ENCODE results near the gene MFSD1.

Gene MFSD1

DNA sequence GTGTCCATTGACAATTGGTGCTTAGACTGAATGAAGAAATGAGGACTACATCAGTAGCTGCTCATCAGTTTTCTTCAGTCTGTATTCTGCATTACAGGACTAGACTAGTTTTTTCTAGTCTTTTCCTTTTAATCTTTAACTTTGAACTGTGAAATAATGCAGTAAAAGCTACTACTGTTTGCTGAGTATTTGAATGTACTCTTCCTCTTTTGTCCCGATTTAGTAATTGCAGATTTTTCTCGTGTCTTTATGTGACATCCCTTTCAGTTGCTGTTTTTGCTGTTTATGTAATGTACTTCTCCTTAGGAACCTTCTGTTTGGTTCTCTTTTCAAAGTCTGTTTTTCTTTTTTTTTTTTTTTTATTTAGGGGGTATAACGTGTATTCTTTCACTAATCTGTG, 17.4 kb downstream of the MFSD1 start:
- no peaks in the 10 kb centered on the region for H3K4me1 ChIP-seq (ENCODE audit: insufficient read depth, low read length)
- H3K36me3 ChIP-seq (ENCODE audit: insufficient read depth, low read length) = peaks cover 6% of the 10 kb centered on the region; the same call in 1 of the 2 replicates
- no peak overlapping the region for H3K27ac ChIP-seq (ENCODE audit: low read length)
- H3K9ac ChIP-seq (ENCODE audit: low read depth, low read length) = no peak overlapping the region
- no peaks in the 10 kb centered on the region for H3K27me3 ChIP-seq (ENCODE audit: insufficient read depth, low read length, poor library complexity)
- DNase-seq (no peak), ATAC-seq (ENCODE audit: insufficient read depth, low read depth) (no peak)
- no peaks in the 10 kb centered on the region for H3K9me3 ChIP-seq (ENCODE audit: insufficient read depth, low read length, severe bottlenecking)
- no peak overlapping the region for H3K4me3 ChIP-seq (ENCODE audit: low read depth in 1 of 2, low read length in 2 of 2)
- TF ChIP-seq, protein P1, sequence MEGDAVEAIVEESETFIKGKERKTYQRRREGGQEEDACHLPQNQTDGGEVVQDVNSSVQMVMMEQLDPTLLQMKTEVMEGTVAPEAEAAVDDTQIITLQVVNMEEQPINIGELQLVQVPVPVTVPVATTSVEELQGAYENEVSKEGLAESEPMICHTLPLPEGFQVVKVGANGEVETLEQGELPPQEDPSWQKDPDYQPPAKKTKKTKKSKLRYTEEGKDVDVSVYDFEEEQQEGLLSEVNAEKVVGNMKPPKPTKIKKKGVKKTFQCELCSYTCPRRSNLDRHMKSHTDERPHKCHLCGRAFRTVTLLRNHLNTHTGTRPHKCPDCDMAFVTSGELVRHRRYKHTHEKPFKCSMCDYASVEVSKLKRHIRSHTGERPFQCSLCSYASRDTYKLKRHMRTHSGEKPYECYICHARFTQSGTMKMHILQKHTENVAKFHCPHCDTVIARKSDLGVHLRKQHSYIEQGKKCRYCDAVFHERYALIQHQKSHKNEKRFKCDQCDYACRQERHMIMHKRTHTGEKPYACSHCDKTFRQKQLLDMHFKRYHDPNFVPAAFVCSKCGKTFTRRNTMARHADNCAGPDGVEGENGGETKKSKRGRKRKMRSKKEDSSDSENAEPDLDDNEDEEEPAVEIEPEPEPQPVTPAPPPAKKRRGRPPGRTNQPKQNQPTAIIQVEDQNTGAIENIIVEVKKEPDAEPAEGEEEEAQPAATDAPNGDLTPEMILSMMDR (IDR thresholded peaks at IDR 0.05; ENCODE audit: borderline replicate concordance, extremely low read depth, low read length, poor library complexity, severe bottlenecking) = no peak
- no peak for TF ChIP-seq EZH2 (IDR thresholded peaks at IDR 0.05; ENCODE audit: borderline replicate concordance, low read depth, low read length, severe bottlenecking)
- H3K79me2 ChIP-seq (ENCODE audit: insufficient read depth, low read length) = no peaks in the 10 kb centered on the region
- no peak overlapping the region for H3K4me2 ChIP-seq (ENCODE audit: insufficient read depth, low read length)
- H2AFZ ChIP-seq (ENCODE audit: low read depth, low read length) = no peak overlapping the region
- H4K20me1 ChIP-seq (ENCODE audit: insufficient read depth, low read length) = no peaks in the 10 kb centered on the region

DNA sequence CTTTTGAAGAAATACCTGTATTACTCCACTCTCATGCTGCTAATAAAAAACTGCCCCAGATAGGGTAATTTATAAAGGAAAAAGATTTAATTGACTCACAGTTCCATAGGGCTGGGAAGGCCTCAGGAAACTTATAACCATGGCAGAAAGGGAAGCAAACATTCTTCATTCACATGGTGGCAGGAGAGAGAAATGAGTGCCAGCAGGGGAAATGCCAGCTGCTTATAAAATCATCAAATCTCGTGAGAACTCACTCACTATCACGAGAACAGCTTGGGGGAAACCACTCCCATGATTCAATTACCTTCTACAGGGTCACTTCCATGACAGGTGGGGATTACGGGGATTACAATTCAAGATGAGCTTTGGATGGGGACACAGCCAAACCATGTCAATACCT, 18.7 kb downstream of the MFSD1 start:
- H3K9ac ChIP-seq (ENCODE audit: low read depth, low read length) = no peak overlapping the region
- no peak for ATAC-seq (ENCODE audit: insufficient read depth, low read depth)

DNA sequence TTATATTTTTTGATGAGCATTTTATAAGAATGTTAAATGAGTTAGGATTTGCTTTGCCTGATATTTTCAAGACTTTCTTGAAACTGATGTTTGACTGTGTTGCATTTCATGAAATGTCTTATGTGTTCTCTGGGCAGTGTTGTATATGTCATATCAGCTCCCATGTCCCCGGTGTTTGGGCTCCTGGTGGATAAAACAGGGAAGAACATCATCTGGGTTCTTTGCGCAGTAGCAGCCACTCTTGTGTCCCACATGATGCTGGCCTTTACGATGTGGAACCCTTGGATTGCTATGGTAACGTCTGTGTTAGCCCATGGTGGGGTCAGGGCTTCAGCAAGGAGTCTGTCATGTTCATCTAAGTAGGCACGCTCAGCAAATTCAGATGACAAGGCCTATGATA, 20.0 kb downstream of the MFSD1 start:
- Histone ChIP-seq H4K20me1 (ENCODE audit: insufficient read depth, low read length) (no peaks in the 10 kb centered on the region), H3K27me3 (ENCODE audit: insufficient read depth, low read length, poor library complexity) (no peaks in the 10 kb centered on the region), H3K4me3 (ENCODE audit: low read depth in 1 of 2, low read length in 2 of 2) (no peak overlapping the region), H3K27ac (ENCODE audit: low read length) (no peak overlapping the region), H3K4me1 (ENCODE audit: insufficient read depth, low read length) (no peaks in the 10 kb centered on the region), H3K79me2 (ENCODE audit: insufficient read depth, low read length) (no peaks in the 10 kb centered on the region), H2AFZ (ENCODE audit: low read depth, low read length) (no peak overlapping the region), H3K4me2 (ENCODE audit: insufficient read depth, low read length) (no peak overlapping the region), H3K36me3 (ENCODE audit: insufficient read depth, low read length) (peaks cover 6% of the 10 kb centered on the region; the same call in 1 of the 2 replicates), H3K9me3 (ENCODE audit: insufficient read depth, low read length, severe bottlenecking) (no peaks in the 10 kb centered on the region), H3K9ac (ENCODE audit: low read depth, low read length) (no peak overlapping the region)
- no peak for DNase-seq
- no peak for TF ChIP-seq EZH2 (IDR thresholded peaks at IDR 0.05; ENCODE audit: borderline replicate concordance, low read depth, low read length, severe bottlenecking)
- ATAC-seq (ENCODE audit: insufficient read depth, low read depth) = no peak

More for the DNA sequence above, 18.7 kb downstream of the MFSD1 start:
- H3K36me3 ChIP-seq (ENCODE audit: insufficient read depth, low read length) = peaks cover 6% of the 10 kb centered on the region; the same call in 1 of the 2 replicates
- no peaks in the 10 kb centered on the region for H3K9me3 ChIP-seq (ENCODE audit: insufficient read depth, low read length, severe bottlenecking)
- H4K20me1 ChIP-seq (ENCODE audit: insufficient read depth, low read length) = no peaks in the 10 kb centered on the region
- no peaks in the 10 kb centered on the region for H3K27me3 ChIP-seq (ENCODE audit: insufficient read depth, low read length, poor library complexity)
- H2AFZ ChIP-seq (ENCODE audit: low read depth, low read length) = no peak overlapping the region
- H3K4me1 ChIP-seq (ENCODE audit: insufficient read depth, low read length) = no peaks in the 10 kb centered on the region
- no peak for TF ChIP-seq EZH2 (IDR thresholded peaks at IDR 0.05; ENCODE audit: borderline replicate concordance, low read depth, low read length, severe bottlenecking)
- TF ChIP-seq, protein P1 (IDR thresholded peaks at IDR 0.05; ENCODE audit: borderline replicate concordance, extremely low read depth, low read length, poor library complexity, severe bottlenecking) = no peak
- H3K79me2 ChIP-seq (ENCODE audit: insufficient read depth, low read length) = no peaks in the 10 kb centered on the region
- no peak overlapping the region for H3K4me2 ChIP-seq (ENCODE audit: insufficient read depth, low read length)
- no peak overlapping the region for H3K4me3 ChIP-seq (ENCODE audit: low read depth in 1 of 2, low read length in 2 of 2)
- H3K27ac ChIP-seq (ENCODE audit: low read length) = no peak overlapping the region
- DNase-seq = no peak

DNA sequence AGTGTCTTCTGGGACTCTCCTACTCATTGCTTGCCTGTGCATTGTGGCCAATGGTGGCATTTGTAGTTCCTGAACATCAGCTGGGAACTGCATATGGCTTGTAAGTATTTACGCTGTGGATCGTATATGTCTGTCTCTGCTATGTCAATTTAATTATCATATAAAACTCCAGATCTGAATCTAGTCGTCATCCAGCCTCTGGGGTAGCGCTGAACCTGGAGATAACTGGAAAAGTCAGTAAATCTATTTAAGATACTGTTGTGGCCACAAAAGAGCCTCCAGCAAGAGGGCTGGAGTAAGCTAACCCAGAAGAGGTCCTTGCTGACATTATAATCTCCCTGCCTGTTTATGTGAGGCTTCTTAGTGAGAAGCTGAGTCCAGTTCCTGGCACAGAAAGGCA, 21.6 kb downstream of the MFSD1 start:
- no peak overlapping the region for H3K4me3 ChIP-seq (ENCODE audit: low read depth in 1 of 2, low read length in 2 of 2)

More for the DNA sequence above, 21.6 kb downstream of the MFSD1 start:
- H3K79me2 ChIP-seq (ENCODE audit: insufficient read depth, low read length) = no peaks in the 10 kb centered on the region
- H3K27ac ChIP-seq (ENCODE audit: low read length) = no peak overlapping the region
- H3K4me2 ChIP-seq (ENCODE audit: insufficient read depth, low read length) = no peak overlapping the region
- ATAC-seq (ENCODE audit: insufficient read depth, low read depth) = no peak
- H2AFZ ChIP-seq (ENCODE audit: low read depth, low read length) = no peak overlapping the region
- no peaks in the 10 kb centered on the region for H3K27me3 ChIP-seq (ENCODE audit: insufficient read depth, low read length, poor library complexity)
- no peak for DNase-seq
- H3K9me3 ChIP-seq (ENCODE audit: insufficient read depth, low read length, severe bottlenecking) = no peaks in the 10 kb centered on the region
- no peaks in the 10 kb centered on the region for H3K4me1 ChIP-seq (ENCODE audit: insufficient read depth, low read length)
- H3K36me3 ChIP-seq (ENCODE audit: insufficient read depth, low read length) = peaks cover 6% of the 10 kb centered on the region; the same call in 1 of the 2 replicates
- no peak overlapping the region for H3K9ac ChIP-seq (ENCODE audit: low read depth, low read length)
- TF ChIP-seq EZH2 (IDR thresholded peaks at IDR 0.05; ENCODE audit: borderline replicate concordance, low read depth, low read length, severe bottlenecking) = no peak
- TF ChIP-seq, protein P1 (IDR thresholded peaks at IDR 0.05; ENCODE audit: borderline replicate concordance, extremely low read depth, low read length, poor library complexity, severe bottlenecking) = no peak
- no peaks in the 10 kb centered on the region for H4K20me1 ChIP-seq (ENCODE audit: insufficient read depth, low read length)
